ENCODE data around the gene TTC21B.
A peak's percentile ranks its signal among the peaks of the same experiment; 100 is the strongest.
"Not testable (repeated sequence)": the region's sequence is repeated elsewhere in the genome, so short reads cannot be mapped to it uniquely, and the experiment has no call there.

TTC21B gene

GRCh38 chr2:165953655-165954606 is at the start of gene TTC21B:
Gene TTC21B, minus strand, starts transcription at chr2:165953776. Its CDS starts 71 bp downstream, at chr2:165953705.
- CTCF ChIA-PET, result interaction anchor here (0.6 to 4.0 kb wide), 26 partner anchors 9 to 227 kb away, joined by 3 to 26 read pairs (median 5); partner anchors contain the start of gene SCN1A
- POLR2A ChIA-PET, result interaction anchor here (0.6 kb wide), 1 partner anchor 282 kb away, joined by 3 read pairs; no protein-coding TSS in a partner anchor
- peak; percentile 80 for TF ChIP-seq CTCF (IDR thresholded peaks at IDR 0.05; ENCODE audit: control extremely low read depth, extremely low read depth, low read depth, missing control alignments)
- DNase-seq (ENCODE audit: extremely low spot score), result peak; percentile 93

- no peak for DNase-seq (ENCODE audit: extremely low spot score)
- ChIA-PET POLR2A (no interaction called here), CTCF (interaction anchor here (1.1 kb wide), 1 partner anchor 47 kb away, joined by 3 read pairs; the partner anchor contains the start of gene TTC21B)
- TF ChIP-seq CTCF (IDR thresholded peaks at IDR 0.05; ENCODE audit: control extremely low read depth, extremely low read depth, low read depth, missing control alignments), result no peak
Measured at GRCh38 chr2:166000401-166000800, 46.8 kb upstream of the TTC21B start.

GRCh38 chr2:165990846-165991245 is 37.3 kb upstream of the TTC21B start:
- CTCF ChIA-PET, result no interaction called here
- no peak for TF ChIP-seq CTCF (IDR thresholded peaks at IDR 0.05; ENCODE audit: control extremely low read depth, extremely low read depth, low read depth, missing control alignments)
- POLR2A ChIA-PET, result no interaction called here
- no peak for DNase-seq (ENCODE audit: extremely low spot score)

GRCh38 chr2:165989851-165990250 is 36.3 kb upstream of the TTC21B start:
- no peak for TF ChIP-seq CTCF (IDR thresholded peaks at IDR 0.05; ENCODE audit: control extremely low read depth, extremely low read depth, low read depth, missing control alignments)
- no peak for DNase-seq (ENCODE audit: extremely low spot score)
- POLR2A ChIA-PET, result no interaction called here
- CTCF ChIA-PET, result no interaction called here

GRCh38 chr2:165985120-165985519 is 31.5 kb upstream of the TTC21B start:
- ChIA-PET CTCF (no interaction called here), POLR2A (no interaction called here)
- no peak for DNase-seq (ENCODE audit: extremely low spot score)
- no peak for TF ChIP-seq CTCF (IDR thresholded peaks at IDR 0.05; ENCODE audit: control extremely low read depth, extremely low read depth, low read depth, missing control alignments)

- POLR2A ChIA-PET; DNase-seq (ENCODE audit: extremely low spot score): not testable (repeated sequence)
- CTCF ChIA-PET, result interaction anchor here (1.5 kb wide), 1 partner anchor 19 kb away, joined by 7 read pairs; the partner anchor contains the start of gene TTC21B
Measured at GRCh38 chr2:165972161-165972560, 18.6 kb upstream of the TTC21B start.

GRCh38 chr2:165970663-165971062 is 17.1 kb upstream of the TTC21B start:
- ChIA-PET CTCF (interaction anchor here (1.5 kb wide), 1 partner anchor 17 kb away, joined by 7 read pairs; the partner anchor contains the start of gene TTC21B), POLR2A (no interaction called here)
- no peak for DNase-seq (ENCODE audit: extremely low spot score)
- no peak for TF ChIP-seq CTCF (IDR thresholded peaks at IDR 0.05; ENCODE audit: control extremely low read depth, extremely low read depth, low read depth, missing control alignments)
